Fibroblast of villous mesenchyme (primary cell): ENCODE measurements around the gene URB1. TPM values are rescaled to one million over a fixed set of nuclear protein-coding genes. Genes with fewer than 3 reads are reported as not detected.
"Not testable (repeated sequence)": the region's sequence is repeated elsewhere in the genome, so short reads cannot be mapped to it uniquely, and the experiment has no call there.

ENCODE experiments used
- DNase-seq: peaks from one replicate; pipeline ENCODE4 v3.0.0-alpha.2; 2010; ENCODE audit warnings: low read depth
- H3K4me3 ChIP-seq: 2 replicates; pipeline ENCODE4 v1.5.1; 2011; ENCODE audit warnings: low read depth, mild to moderate bottlenecking, low read length
- small RNA-seq: library from RNA; depleted of rRNA; stranded (forward); fragments of <200 nt; gene quantifications from one replicate; pipeline ENCODE3, GENCODE V24; 2012
- total RNA-seq: library from RNA; depleted of rRNA; stranded (reverse); fragments of >200 nt; gene quantifications from 2 replicates; pipeline ENCODE4 v1.2.3, GENCODE V29; 2012
- TF ChIP-seq, protein P1 (sequence below): IDR thresholded peaks from 2 replicates; pipeline ENCODE4 v1.5.1; 2012; ENCODE audit warnings: low read depth, mild to moderate bottlenecking, low read length; ENCODE audit not compliant: insufficient read depth

URB1 gene
- total RNA-seq, 1 donor, result 37.1 TPM

DNA sequence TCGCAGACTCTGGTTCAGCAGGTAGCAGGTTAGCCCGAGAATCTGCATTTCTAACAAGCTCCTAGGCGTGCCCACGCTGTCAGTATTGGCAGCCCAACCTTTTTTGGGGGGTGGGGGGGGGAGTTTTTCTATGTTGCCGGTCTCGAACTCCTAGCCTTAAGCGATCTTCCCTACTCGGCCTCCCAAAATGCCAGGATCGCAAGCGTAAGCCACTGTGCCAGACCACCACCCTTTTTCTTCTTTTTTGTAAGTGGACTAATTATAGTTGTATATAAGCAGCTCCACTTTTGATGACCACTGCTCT lies 113.5 kb downstream of the URB1 start:
- peak overlapping the region; percentile 94 for H3K4me3 ChIP-seq
- TF ChIP-seq, protein P1, sequence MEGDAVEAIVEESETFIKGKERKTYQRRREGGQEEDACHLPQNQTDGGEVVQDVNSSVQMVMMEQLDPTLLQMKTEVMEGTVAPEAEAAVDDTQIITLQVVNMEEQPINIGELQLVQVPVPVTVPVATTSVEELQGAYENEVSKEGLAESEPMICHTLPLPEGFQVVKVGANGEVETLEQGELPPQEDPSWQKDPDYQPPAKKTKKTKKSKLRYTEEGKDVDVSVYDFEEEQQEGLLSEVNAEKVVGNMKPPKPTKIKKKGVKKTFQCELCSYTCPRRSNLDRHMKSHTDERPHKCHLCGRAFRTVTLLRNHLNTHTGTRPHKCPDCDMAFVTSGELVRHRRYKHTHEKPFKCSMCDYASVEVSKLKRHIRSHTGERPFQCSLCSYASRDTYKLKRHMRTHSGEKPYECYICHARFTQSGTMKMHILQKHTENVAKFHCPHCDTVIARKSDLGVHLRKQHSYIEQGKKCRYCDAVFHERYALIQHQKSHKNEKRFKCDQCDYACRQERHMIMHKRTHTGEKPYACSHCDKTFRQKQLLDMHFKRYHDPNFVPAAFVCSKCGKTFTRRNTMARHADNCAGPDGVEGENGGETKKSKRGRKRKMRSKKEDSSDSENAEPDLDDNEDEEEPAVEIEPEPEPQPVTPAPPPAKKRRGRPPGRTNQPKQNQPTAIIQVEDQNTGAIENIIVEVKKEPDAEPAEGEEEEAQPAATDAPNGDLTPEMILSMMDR, result no peak
- DNase-seq, result no peak

DNA sequence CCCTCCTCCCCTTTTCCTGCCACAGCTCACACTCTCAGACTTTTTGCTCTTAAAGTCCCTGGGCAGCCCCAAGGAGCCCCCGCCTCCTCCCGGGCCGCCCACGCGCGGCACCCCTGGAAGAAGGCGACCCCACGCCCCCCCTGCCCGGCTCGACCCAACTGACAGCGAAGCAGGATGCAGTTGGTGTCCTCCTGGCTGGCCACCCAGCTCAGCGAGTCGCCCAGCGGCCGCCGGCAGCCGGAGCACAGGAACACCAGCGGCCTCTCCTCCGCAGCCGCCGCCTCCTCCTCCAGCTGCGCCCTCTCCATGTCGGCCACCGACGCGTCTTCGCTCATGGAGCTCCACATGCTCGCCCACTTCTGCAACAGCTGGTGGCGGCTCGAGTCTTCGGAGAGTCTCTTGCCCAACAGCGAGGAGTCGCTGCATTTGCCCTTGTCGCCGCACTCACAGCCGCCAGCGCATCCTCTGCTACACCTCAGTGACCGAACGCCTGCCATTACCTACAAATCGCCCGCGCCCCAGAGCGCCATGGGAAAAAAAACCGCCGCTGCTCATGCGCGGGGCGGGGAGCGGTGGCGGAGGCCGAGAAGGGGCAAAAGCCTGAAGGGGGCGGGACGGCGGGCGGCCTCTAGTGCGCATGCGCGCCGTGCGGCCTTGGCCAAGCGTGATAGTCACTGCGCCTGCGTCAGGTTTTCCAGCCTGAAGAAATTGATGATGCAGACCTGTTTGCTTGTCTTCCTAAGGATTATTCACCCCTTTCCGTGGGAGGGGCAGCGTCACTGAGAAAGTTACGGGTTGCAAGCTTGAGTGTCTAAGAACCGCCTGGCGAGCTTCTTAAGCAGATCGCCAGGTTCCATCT lies 114.1 kb downstream of the URB1 start, which contains the start of gene MIS18A:
TSS of gene MIS18A (minus strand) at position 532 of the 859 bp plus-strand sequence. CDS start at position 497, 35 bp downstream.
- H3K4me3 ChIP-seq, result peak within 1 kb of the TSS; percentile 94
- TF ChIP-seq, protein P1, result no peak
- peak; percentile 94 for DNase-seq

DNA sequence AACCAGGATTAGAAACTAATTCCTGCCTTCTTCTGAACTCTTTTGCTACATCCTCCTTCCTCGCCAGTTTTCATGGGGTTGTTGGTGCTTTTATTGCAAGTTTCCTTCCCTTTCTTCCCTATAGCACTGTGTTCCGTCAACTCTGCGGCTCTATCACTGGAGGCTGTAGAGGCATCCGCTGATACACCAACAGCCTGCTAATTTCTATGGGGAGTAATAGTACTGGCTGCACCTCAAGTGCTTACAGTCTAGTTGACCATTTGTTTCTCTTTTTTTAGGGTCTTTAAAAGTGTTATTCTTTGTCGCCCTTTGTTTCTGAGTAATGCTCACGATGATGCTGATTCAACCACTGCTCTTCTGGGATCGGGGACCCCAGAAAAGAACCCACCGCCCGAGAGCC lies 114.7 kb downstream of the URB1 start:
- DNase-seq, result peak; percentile 12
- TF ChIP-seq, protein P1, result no peak
- H3K4me3 ChIP-seq, result peak overlapping the region; percentile 94

DNA sequence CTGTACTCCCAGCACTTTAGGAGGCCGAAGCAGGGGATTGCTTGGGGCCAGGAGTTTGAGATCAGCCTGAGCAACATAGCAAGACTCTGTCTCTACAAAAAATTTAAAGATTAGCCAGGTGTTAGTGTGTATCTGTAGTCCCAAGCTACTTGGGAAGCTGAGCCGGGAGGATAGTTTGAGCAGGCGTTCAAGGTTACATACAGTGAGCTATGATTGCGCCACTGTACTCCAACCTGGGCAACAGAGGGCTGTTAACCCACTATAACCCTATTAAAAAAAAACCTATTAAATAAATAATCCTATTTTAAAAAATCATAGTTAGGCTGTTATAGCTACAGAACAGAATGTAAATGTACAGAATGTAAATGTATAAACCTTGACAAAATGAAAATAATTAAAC lies 116.1 kb downstream of the URB1 start:
- DNase-seq, result no peak
- H3K4me3 ChIP-seq, result no peak overlapping the region
- TF ChIP-seq, protein P1, result no peak

DNA sequence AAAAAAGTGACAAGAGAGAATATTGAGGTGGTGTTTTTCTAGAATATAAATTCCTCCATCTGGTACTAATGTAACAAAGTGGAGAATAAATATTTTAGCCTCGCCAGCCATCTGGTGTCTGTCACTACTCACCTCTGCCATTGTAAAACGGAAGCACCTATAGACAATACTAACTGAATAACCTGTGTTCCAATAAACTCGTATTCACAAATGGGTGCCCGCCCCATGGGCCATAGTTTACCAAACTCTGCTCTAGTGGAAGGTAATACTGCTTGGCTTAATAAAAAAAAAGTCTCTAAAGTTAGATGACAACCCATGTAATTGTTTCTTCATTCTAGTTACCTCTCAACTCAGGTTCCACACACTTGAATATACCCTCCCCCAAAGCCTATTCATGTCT lies 122.1 kb downstream of the URB1 start:
- no peak for DNase-seq
- TF ChIP-seq, protein P1, result no peak
- no peak overlapping the region for H3K4me3 ChIP-seq

DNA sequence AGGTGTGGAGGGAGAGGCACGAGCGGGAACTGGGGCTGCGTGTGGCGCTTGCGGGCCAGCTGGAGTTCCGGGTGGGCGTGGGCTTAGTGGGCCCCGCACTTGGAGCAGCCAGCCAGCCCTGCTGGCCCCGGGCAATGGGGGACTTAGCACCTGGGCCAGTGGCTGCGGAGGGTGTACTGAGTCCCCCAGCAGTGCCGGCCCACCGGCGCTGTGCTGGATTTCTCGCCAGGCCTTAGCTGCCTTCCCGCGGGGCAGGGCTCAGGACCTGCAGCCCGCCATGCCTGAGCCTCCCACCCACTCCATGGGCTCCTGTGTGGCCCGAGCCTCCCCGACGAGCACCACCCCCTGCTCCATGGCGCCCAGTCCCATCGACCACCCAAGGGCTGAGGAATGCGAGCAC lies 127.5 kb downstream of the URB1 start:
- not testable (repeated sequence) for DNase-seq, H3K4me3 ChIP-seq

DNA sequence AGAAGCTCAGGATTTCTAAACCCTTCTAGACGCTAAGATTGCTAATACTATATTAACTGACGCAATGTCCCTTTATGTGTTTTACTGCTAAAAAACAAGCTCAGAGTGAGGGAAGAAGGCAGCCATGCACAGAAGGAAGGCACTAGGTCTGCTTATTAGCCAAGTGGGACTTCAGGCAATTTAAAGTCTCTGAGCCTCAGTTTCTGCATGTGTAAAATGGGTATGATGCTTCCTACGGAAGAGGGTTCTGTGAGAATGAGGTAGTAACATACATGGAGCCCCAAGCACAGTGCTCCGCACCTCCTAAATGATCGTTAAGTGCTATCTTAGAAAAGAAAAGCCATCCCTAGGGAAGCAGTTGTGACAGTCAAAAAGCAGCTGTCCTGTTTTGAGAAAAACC lies 130.9 kb downstream of the URB1 start:
- no peak for DNase-seq
- TF ChIP-seq, protein P1, result no peak
- no peak overlapping the region for H3K4me3 ChIP-seq

Small RNA genes within 50 kb of the gene (small RNA-seq; reads per million reads assigned to genes)
- 196 reads per million, percentile 97 among the genes with 10 or more reads in this experiment for gene SNORA80A

Other genes starting within 250 kb of the URB1 start
- 6.4 and 13.0 TPM in 2 replicates for gene MIS18A, start 114.0 kb downstream of the URB1 start, total RNA-seq
- gene MRAP, start 94.2 kb downstream of the URB1 start, total RNA-seq, result not detected in 2 replicates
- 8.4 and 10.8 TPM in 2 replicates for gene EVA1C, start 19.7 kb upstream of the URB1 start, total RNA-seq
- 0.32 TPM in 1 of 2 replicates, not detected in the other for gene TCP10L, start 192.5 kb upstream of the URB1 start, total RNA-seq
- gene CFAP298, start 219.4 kb upstream of the URB1 start, total RNA-seq, result 12.6 and 20.3 TPM in 2 replicates